Measurements from ENCODE around the gene SH3RF3. TPM values are rescaled to one million over a fixed set of nuclear protein-coding genes. Genes with fewer than 3 reads are reported as not detected.

Gene SH3RF3
- total RNA-seq, 1 experiment from 2014 or later, result 4.9 TPM

GRCh38 chr2:109233643-109234042, 104.6 kb downstream of the SH3RF3 start:
- H3K9me3 ChIP-seq (ENCODE audit: control insufficient read depth, insufficient read depth, low read depth, low read length), result no peaks in the 10 kb centered on the region
- ChIA-PET POLR2A (no interaction called here), CTCF (no interaction called here)
- intact Hi-C loops (cut with micrococcal nuclease; ENCODE audit: unreplicated experiment), result no loop called here
- in situ Hi-C loops (cut with HindIII; ENCODE audit: low pct_unique_long_range_greater_than_20kb, low sequenced_read_pairs), result no loop called here
- TF ChIP-seq REST (IDR thresholded peaks at IDR 0.05; ENCODE audit: insufficient read depth in 1 of 2, low read depth in 2 of 2, low read length in 1 of 2) (no peak), SIN3A (IDR thresholded peaks at IDR 0.05; ENCODE audit: borderline replicate concordance, insufficient read depth, low read depth, low read length) (no peak), CTCF (IDR thresholded peaks at IDR 0.05) (no peak), TCF7L2 (IDR thresholded peaks at IDR 0.05; ENCODE audit: low read depth, low read length) (no peak), POLR2AphosphoS5 (IDR thresholded peaks at IDR 0.05; ENCODE audit: low read depth, low read length) (no peak)
- H3K27ac ChIP-seq (ENCODE audit: low read length), result no peak overlapping the region
- no TSS peak for BruUV-seq (replicated peaks)
- no peaks in the 10 kb centered on the region for H3K27me3 ChIP-seq (ENCODE audit: control insufficient read depth, insufficient read depth, low read length)
- H3K4me1 ChIP-seq (ENCODE audit: control insufficient read depth, insufficient read depth, low read length), result no peaks in the 10 kb centered on the region
- no peak for ATAC-seq
- no peak for DNase-seq (ENCODE audit: low read depth, low spot score)
- H3K36me3 ChIP-seq (ENCODE audit: control insufficient read depth, insufficient read depth, low read length), result no peaks in the 10 kb centered on the region
- no peak overlapping the region for H3K4me3 ChIP-seq (ENCODE audit: low read depth in 2 of 2, low read length in 2 of 2)

- ChIA-PET POLR2A (no interaction called here), CTCF (no interaction called here)
- no peaks in the 10 kb centered on the region for H3K4me1 ChIP-seq (ENCODE audit: control insufficient read depth, insufficient read depth, low read length)
- TF ChIP-seq SIN3A (IDR thresholded peaks at IDR 0.05; ENCODE audit: borderline replicate concordance, insufficient read depth, low read depth, low read length), result no peak
- TF ChIP-seq POLR2AphosphoS5 (IDR thresholded peaks at IDR 0.05; ENCODE audit: low read depth, low read length), result no peak
- no peak for TF ChIP-seq CTCF (IDR thresholded peaks at IDR 0.05)
- TF ChIP-seq TCF7L2 (IDR thresholded peaks at IDR 0.05; ENCODE audit: low read depth, low read length), result no peak
- no peak for TF ChIP-seq REST (IDR thresholded peaks at IDR 0.05; ENCODE audit: insufficient read depth in 1 of 2, low read depth in 2 of 2, low read length in 1 of 2)
- no peak overlapping the region for H3K27ac ChIP-seq (ENCODE audit: low read length)
- ATAC-seq, result no peak
- DNase-seq (ENCODE audit: low read depth, low spot score), result no peak
- H3K9me3 ChIP-seq (ENCODE audit: control insufficient read depth, insufficient read depth, low read depth, low read length), result no peaks in the 10 kb centered on the region
- no peak overlapping the region for H3K4me3 ChIP-seq (ENCODE audit: low read depth in 2 of 2, low read length in 2 of 2)
- no TSS peak for BruUV-seq (replicated peaks)
- H3K27me3 ChIP-seq (ENCODE audit: control insufficient read depth, insufficient read depth, low read length), result no peaks in the 10 kb centered on the region
- H3K36me3 ChIP-seq (ENCODE audit: control insufficient read depth, insufficient read depth, low read length), result no peaks in the 10 kb centered on the region
- in situ Hi-C loops (cut with HindIII; ENCODE audit: low pct_unique_long_range_greater_than_20kb, low sequenced_read_pairs) (no loop called here), intact Hi-C loops (cut with micrococcal nuclease; ENCODE audit: unreplicated experiment) (no loop called here)
Observed at GRCh38 chr2:109234355-109234754, 105.3 kb downstream of the SH3RF3 start.

Data from Panc1 (cell line).